OCI-M2 (cell line): ENCODE measurements around the gene CD46.

Source experiments
- DNase-seq: peaks from one replicate; lab custom pipeline; 2025; ENCODE audit not compliant: unreplicated experiment; lab: John Stamatoyannopoulos, UW

The CD46 gene

DNA sequence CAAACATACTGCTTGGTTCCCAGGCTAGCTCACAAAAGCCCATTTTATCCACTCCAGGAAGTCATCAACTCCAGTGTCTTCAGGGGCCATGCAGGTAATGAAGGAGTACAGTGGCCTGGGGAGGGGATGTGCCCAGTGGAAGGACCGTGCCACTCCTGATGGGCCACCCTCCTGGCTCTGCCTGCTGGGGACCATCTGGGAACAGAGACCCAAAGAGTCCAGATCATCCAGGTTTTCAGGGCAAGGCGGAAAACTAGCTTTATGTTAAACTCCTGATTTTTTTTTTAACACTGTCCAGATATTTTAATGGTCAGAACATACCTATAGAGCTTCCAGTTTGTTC, 75.6 kb downstream of the CD46 start:
- DNase-seq, result no peak

DNA sequence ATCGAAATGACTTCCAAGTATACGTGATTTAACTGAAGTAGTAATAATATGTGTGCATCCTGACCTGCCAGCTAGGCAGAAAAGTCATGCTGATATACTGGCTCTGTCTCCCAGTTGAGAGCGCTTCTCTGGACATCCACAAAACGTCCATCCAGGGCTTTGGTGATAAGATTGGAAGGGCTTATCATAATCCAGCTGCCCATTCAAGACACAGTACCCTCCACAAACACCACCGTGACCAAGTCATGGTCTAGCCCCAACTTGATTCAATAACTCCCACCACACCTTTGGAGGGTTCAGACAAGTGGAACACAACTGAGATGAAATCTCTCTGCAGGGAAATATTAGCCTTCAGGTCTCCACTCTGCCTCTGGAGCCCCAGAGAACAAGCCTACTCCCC, 76.2 kb downstream of the CD46 start:
- no peak for DNase-seq

DNA sequence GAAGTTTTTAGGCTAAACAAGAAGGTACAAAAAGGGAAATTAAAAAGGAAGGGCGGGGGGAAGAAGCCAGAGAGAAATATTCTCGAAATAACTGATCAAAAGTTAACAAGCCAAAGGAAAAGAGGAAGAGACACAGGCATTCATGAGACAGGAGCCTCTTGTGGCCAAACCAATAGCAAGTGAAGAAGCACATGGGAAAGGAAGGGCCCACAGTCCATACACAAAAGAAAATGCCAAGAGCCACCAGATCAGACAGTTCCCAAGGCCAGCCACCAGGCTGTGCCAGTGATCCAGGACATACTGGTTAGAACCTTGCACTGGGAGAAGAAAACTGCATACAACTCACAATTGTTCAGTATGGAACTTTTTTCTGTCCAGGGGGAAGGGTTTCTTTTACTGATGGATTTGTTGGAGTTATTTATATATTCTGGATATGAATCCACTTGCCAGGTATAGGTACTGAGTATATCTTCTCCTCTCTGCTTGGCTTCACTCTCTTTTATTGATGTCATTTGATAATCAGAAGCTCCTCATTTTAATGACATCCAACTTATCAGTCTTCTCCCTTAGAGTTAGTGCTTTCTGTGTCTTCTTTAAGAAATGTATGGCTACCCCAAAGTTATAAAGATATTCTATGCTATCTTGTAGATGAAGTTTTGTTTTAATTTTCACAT, 76.8 kb downstream of the CD46 start:
- peak; percentile 65 for DNase-seq

DNA sequence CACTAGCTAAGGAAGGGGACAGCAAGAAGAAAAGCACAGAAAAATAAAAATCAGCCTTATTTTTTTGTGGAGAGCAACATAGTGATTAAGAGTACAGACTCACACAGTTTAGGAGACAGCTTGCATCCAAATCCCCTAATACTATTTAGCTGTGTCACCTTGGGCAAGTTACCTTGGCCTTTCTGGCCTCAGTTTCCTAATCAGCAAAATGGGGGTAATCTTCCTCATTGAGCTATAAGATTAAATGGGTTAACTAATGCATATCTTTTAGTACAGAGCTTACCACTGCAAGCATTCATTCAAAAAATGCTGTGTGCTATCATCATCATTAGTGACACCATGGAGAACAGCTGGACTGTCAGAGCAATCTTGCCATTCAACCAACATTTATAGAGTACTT, 77.7 kb downstream of the CD46 start:
- no peak for DNase-seq

DNA sequence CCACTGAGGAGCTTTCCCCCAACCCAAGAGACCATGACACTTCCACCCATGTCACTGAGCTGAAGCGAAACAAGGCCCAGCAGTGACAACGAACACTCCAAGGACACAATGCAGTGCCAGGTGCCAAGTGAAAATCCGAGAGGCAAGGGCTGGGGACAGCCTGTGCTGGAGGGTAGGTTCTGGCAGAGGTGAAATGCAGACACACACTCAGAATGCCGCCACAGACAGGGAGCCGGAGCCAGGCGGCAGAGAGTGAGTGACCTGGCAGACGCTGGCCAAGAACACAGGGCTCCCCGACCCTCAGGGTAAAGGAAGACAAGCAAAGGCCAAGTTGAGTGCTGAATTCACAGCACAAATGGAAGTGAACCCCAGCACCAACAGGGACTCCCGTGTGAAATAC, 78.9 kb downstream of the CD46 start:
- no peak for DNase-seq

DNA sequence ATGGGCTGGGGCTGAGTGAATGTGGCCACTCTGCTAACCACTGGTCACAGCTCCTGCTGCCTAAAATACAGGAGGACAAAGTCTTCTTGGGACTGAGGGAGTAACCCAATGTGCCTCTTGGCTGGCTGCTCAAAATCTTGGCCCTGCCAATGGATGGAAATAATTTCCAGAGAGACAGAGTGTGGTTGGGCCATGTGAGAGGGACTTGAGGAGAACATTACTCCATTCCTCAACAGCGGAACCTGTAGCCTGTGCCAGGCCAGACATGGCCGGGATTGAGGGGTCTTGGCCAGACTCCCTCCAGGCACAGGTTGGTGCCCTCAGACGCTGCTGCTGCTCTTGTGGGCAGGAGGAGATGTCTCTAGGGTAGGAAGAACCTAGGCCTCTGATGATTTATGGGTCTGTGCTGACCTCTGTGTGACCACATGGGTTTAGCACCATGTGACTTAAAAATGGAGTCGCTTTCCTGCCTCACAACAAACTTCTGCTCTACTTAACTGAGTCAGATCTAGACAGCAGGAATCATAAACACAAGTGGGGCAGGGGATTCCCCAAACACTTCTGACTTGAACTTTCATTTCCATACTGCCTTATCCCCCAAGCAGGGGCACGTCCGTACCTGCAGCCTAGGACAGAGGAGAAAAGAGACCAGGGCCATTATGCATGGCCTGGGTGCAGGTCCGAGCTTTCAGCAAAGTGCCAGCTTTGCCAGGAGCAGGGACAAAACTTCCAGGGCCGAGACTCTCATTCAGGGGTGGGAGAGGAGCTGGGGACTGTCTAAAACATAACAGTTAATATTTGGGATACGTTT, 79.9 kb downstream of the CD46 start:
- DNase-seq, result no peak

DNA sequence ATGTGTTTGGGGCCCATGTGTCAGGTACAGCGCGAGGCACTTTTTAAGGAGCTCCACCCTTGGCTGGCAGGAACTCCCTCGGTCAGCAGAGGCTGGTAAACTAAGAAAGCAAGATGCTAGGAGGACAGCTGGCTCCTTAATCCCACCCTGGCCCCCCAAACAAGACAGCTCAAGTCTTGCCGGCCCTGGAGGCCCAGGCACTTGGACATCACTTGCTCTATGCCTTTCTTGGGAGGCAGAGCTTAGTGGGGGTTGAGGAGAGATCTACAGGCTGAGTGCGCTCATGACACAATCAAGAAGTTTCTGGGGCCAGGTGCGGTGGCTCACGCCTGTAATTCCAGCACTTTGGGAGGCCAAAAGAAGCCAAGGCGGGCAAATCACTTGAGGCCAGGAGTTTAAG, 80.9 kb downstream of the CD46 start:
- no peak for DNase-seq

DNA sequence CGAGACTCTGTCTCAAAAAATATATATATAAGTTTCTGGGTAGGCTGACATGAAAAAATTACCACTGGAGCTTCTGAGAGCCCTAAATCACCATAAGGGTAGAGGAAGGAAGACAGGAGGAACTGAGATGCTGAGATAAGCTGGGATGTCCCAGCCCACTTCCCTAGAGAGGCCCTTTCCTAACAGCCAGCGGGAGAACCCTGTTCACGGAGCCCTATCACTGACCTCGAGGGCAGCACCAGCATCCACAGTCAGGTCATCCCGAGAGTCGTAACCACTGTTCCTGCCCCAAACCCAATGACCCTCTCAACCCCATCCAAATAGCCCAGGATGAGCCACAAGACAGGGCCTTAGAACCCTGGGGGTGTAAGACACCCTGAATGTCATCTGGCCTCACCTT, 81.5 kb downstream of the CD46 start:
- no peak for DNase-seq

DNA sequence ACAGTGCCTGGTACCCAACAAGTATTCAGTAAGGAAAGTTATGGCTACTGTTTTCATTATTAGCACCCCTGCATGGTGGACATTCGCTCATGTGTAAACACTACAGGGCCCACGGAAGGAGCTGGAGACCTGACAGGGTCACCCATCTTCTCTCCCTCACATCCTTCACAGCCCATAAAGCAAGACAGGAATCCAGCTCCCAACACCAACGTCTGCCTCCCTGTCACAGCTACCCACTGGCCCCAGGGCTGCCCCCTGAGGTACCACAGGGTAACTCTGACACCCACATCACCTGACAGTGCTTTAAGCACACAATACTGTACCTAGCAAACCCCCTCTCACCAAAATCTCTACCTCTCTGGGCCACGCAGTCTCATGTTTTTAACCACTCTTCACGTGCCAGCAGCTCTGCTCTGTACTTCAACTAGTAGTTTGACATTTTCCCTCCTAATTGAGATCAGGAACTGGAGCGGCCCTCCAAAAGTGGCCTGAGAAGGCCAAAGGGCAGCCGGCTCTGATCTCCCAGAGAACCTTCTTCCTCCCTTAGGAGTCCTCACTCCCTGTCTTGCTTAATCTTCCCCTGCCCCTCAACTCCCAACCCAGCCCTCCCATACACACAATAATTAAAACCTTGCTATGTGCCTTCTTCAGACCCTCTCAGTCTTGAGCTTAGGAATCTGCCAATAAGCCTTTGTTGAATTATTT, 82.3 kb downstream of the CD46 start:
- DNase-seq, result no peak

DNA sequence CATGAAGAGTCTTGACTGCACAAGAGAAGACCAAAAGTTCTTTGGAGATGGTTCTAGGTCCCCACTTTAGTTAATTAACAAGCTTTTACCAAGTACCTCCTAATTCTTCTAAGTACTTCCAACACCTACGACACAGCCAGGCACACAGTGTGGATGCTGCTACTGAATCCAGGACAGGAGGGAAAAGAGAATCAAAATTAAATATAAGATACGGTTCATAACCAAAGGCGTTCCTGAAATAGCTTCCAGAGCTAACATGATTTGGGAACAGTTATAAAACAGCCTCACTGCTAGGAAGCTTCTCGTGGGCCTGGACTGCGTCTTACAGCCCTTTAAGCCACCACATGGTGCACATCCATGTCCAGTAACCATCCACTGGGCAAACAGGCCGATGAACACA, 84.1 kb downstream of the CD46 start:
- no peak for DNase-seq

DNA sequence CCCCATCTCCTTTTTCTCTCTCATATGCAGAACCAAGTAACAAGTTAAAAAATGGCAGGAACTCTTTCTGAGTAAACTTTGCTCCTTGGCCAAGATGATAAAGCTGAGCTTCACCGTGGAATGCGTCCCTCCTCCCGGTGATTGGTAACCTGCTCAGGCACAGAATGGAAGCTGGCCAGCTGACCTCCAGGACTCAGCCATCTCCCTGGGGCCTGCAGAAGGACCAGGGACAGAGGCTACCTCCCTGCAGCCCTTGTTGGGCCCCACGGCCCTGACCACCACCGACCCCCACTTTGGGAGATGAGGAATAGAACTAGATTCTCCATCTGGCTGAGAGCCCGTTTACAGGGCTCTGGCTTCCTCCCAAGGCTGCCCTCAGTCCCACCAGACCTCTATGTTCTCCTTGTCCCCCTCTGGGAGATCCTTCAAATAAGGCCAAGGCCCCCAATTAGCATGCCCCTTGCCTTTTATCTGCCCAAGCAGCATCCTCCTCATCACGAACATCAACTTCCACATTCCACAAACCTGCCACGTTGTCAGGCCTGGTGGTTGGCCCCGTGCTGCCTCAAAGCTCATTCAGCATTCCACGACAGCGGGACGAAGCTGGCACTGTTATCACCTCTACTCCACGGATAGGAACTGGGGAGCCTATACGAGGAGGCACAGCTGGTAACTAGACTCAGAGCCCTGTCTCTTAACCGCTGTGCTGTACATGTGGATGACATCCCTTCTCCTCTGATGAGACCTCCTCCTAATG, 84.9 kb downstream of the CD46 start:
- DNase-seq, result no peak

DNA sequence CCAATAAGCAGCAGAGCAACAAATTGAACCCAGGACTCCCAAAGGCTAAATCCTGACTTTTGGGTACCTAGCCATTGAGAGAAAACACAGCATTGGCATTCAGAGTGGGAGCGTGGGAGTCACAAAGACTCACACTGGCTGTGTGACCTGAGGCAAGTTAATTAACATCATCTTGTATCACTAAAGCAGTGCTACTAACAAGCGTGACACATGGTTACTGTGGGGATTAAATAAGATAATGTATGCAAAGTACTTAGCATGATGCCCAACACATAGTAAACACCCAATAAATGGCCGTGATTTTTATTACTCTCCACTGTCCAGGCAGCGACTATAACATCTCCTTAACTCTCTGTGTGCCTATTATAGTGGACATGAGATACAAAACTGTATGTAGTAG, 85.8 kb downstream of the CD46 start:
- no peak for DNase-seq

DNA sequence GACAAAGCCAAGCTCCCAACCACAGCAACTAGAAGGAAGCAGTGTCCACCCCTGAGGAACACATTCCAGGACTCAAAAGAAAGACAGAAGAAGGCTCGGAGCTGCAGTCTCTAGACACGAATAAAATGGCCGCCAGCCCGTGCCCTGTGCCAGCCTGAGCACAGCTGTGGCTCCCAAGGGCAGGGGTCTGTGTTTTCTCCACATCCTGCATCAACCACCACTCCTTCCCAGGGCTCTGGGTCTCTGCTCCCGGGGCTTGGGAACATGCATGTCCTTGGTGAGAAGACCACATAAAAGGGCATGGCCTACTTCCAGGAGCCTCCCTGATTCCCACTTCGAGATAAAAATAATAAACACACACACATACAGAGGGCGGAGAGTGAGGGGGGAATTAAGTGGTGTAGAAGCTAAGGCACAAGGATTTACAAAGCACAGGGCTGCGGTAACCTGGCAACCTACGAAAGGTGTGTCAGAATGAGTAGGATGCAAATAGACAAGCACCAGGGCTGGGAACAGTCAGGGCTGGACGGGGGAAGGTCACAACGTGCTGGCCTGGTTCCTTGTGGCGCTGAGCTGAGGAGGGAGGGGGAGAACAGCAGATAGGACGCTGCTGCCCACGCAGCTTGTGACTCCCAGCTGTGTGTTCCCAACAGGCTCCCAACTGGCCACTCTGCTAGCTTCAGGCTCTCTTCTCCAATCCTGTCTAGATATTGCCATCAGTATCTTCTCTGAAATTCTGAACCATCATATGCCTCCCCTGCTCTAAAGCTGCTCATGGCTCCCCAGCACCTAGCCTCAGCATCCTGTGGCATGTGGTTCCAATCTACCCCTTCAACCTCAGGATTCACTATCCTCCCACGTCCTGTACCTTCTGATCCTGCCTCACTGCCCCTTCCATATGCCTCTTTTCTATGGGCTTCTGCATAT, 86.6 kb downstream of the CD46 start:
- no peak for DNase-seq

DNA sequence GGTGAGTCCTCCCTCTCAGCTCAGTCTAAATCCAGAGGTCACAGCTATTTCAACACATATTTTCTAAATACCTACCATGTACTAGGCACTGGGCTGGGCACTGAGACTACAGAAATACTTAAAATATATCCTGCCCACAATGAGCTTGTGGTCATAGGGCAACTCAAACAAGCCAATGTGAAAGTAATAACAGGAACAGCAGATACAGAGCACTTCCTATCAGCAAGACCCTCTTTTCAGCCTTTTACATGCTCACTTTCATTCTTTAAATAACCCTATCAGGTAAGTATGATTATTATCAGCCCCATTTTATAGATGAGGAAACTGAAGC, 87.2 kb downstream of the CD46 start:
- DNase-seq, result no peak

DNA sequence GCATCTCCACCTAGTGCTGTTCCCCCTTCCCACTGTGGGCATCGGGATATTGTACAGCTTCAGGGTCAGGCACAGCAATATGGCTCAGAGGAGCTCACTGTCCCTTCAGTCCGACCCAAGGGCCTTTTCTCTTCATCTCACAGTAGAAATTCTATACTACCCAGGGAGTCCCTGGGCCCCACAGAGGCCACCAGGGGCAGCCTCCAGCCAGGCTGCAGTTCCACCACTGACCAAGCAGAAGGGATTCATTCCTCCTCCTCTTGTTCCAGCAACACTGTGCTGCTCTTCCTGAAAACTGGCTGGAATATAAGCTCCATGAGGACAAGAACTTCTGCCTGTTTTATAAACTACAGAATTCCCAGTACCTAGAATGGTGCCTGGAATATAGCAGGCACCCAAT, 88.5 kb downstream of the CD46 start:
- DNase-seq, result no peak

DNA sequence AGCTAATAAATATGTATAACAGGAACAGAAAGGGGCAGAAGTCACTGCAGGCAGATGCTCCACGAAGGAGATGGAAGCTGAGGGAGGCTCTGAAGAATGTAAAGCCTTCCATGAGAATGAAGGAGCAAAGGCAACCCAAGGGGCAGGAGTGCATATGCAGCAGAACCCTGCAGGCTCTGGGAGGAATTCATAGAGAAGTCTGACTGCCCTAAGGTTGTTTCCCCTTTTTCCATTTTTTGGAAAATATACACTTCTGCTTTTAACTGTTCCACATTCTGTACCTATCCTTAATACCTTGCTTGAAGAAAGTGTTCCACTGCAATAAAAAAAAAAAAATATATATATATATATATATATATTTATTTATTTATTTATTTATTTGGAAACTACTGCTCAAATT, 89.4 kb downstream of the CD46 start:
- no peak for DNase-seq

DNA sequence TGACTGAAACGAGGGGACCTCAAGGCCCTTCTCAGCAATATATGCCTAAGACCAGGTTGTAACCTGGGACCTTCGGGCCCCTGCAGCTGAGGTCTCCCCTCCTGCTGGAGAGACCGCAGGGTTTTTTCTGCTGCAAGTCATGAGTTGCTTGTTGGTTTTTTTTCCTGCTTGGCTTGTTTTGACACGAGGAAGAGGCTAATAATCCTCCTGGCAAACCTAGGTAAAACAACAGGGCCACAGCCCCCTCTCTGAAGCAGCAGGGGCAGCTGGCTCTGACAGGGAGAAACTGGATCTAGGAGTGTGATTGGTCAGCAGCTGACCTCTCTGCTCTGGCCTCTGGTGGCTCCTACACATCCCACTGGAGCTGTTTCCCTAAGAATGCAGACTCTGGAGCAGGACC, 90.0 kb downstream of the CD46 start:
- no peak for DNase-seq

DNA sequence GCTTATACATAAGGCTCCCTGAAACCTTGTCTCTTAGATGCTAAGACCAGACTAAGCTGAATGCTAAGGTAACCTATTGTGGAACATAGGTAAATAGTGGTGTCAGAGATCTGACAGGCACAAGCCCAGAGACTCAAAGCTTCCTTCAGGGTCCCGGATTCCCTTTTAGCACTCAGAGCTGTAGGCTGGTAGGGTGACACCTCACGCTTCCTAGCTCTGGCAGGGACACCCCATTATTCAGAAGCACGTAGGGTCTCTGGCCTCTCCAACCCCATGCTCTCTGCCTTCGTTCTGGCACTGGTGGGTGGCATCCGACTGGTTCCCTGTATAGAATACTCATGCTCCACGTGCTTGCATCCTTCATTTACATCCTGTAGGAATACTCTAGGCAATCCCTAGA, 90.7 kb downstream of the CD46 start:
- DNase-seq, result no peak

DNA sequence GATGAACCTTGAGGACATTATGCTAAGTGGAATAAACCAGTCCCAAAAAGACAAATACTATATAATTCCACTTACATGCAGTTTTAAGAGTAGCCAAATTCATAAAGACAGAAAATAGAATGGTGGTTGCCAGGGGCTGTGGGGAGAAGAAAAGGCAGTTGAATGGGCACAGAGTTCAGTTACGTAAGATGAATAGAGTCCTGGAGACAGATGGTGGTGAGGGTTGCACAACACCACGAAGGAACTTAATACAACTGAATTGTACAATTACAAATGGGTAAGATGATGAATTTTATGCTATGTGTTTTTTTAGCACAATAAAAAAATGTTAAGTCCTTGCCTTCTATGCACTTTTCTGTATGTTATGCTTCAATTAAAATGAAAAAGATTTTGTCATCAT, 92.5 kb downstream of the CD46 start:
- DNase-seq, result no peak
